HPDE6-E6E7 (cell line): Measurements from ENCODE around the gene TMEM235.
A peak's percentile ranks its signal among the peaks of the same experiment; 100 is the strongest.
"Not testable (repeated sequence)": the region's sequence is repeated elsewhere in the genome, so short reads cannot be mapped to it uniquely, and the experiment has no call there.

Experiments used
- DNase-seq: peaks from one replicate; pipeline ENCODE4 v3.0.0; 2011; ENCODE audit warnings: missing footprints; ENCODE audit errors: extremely low spot score

TMEM235 gene

GRCh38 chr17:78238823-78239488 lies 7.5 kb downstream of the TMEM235 start:
- no peak for DNase-seq

GRCh38 chr17:78239489-78239931 lies 8.1 kb downstream of the TMEM235 start:
- DNase-seq = no peak

- no peak for DNase-seq
Observed at GRCh38 chr17:78240012-78240655, 8.7 kb downstream of the TMEM235 start.

GRCh38 chr17:78240839-78241238 lies 9.4 kb downstream of the TMEM235 start:
- no peak for DNase-seq

- DNase-seq = no peak
Observed at GRCh38 chr17:78241277-78242023, 10.0 kb downstream of the TMEM235 start.

GRCh38 chr17:78242024-78242742 lies 10.8 kb downstream of the TMEM235 start:
- no peak for DNase-seq

DNA sequence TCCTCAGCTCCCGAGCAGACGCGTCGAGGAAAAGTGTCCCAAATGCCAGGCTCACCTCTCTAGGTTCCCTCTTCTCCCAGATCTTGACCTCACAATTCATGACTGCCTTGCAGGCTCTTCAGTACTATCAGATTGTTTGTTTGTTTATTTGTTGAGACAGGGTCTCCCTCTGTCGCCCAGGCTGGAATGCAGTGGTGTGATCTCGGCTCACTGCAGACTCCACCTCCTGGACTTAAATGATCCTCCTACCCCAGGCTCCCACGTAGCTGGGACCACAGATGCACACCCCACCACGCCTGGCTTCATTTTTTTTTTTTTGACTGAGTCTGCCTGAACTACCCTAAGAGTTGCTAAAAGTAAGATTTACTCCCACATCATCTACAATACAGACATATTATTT lies 15.9 kb downstream of the TMEM235 start:
- DNase-seq = no peak

DNA sequence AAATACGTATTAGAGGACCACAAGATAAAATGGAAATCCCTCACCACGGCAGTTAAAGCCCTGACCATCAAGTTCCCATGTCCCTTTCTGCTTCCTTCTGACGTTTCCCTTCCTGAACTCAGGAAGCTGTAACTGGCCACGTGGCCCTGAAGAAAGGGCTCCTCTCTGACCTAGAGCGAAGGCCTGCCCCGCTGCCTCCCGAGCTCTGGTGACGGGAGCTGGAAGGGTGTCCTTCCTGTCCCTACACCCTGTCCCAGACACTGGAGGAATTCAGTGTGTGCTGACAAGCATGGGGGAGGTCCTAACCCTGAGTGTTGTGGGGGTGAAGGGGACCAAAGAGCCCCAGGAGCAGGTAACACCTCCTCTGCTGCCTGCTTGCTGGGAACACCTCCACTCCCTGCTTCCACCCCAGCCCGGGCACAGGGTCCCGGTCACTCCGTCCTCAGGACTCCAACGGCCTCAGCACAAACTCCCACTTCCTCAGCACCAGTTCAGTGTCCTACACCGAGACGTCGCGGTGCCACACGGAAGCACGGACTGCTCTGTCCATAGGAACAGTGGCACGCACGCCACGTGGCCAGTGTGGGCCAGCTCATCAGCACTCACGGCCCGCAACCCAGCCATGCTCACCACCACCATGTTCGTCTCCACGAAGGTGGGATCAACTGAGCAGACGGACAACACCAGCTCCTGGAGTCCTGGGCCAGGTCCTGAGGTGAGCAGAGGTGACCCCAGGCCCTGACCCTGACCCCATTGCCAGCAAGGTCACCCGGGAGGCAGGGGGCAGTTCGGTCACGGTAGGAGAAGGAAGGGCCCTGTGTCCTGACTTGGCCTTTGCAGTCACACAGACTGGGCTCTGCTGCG lies 16.9 kb downstream of the TMEM235 start:
- DNase-seq = no peak

DNA sequence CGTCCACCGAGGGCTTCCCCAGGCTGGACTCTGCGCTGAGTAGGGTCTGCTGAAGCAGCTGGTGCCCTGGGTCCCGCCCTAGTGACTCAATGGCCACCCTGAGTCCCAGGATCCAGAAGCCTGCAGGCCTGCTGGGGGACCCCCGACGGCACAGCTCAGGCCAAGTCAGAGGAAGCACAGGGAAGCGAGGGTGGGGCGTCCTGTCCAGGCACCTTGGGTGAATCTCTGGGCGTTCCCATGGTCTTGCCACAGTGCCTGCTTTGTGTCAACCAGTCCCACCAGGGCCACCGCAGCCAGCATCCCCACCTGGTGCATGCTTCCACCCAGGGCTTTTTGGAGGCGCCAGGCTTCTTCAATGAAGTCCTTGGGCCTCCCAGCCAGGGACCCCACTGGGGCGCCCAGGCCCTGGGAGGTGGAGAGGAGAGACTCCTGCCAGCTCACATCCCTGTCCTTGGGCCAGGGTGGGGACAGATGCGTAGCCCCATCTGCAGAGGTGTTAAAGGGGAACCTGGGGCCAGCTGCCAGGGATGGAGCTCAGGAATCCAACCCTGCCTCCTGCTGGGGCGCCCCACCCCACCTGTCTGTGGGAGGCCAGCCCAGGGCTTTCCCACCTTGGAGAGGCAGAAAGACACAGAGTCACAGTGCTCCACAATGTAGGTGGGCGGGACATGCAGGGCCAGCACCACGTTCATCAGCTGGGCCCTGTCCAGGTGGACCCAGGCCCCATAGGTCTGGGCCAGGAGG lies 17.8 kb downstream of the TMEM235 start:
- DNase-seq = no peak

DNA sequence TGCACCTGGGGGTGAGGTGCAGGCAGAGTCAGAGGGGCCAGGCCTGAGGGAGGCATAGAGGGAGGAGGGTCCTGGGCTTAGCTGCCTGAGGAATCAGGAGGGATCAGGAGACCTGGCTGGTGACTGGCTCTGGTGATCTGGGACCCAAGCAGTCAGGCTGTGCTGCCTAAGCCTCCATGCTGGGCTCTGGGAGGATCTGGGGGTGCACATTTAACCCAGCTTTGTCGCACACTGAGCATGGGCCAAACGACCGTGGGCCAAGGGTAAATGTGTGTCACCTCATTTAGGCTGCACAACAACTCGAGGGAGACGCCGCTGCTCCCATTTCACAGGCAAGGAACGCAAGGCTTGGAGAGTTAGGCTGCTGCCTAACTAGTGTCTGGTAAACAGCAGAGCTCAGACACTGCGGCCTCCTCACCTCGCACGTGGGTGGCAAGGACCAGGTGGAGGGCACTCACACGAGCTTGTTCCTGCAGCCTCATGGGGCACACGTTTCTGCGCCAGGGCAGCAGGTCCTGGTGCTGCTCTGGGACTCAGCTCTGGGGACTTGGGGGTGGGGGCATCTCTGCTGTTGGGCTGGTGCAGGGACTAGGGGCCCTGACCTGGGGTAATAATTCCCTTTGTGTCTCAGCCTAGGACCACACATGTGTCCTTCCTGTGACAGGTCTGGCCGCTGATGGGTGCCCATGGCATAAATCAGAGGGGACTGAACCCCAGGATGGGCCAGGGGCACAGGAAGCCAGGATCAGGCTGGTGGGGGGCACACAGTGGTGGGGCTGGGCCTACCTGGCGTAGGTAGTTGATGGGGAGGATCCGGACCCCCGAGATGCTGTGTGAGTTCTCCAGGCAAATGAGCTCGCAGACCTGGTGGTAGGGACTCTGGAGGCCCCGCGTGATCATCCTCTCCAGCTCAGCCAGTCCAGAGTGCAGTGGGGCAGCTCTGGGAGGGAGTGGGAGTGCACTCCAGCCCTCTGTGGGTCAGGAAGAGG lies 18.7 kb downstream of the TMEM235 start:
- DNase-seq = no peak

GRCh38 chr17:78250891-78251772 lies 19.7 kb downstream of the TMEM235 start:
- DNase-seq = peak; percentile 94

- DNase-seq = no peak
Observed at GRCh38 chr17:78251773-78252103, 20.3 kb downstream of the TMEM235 start.

DNA sequence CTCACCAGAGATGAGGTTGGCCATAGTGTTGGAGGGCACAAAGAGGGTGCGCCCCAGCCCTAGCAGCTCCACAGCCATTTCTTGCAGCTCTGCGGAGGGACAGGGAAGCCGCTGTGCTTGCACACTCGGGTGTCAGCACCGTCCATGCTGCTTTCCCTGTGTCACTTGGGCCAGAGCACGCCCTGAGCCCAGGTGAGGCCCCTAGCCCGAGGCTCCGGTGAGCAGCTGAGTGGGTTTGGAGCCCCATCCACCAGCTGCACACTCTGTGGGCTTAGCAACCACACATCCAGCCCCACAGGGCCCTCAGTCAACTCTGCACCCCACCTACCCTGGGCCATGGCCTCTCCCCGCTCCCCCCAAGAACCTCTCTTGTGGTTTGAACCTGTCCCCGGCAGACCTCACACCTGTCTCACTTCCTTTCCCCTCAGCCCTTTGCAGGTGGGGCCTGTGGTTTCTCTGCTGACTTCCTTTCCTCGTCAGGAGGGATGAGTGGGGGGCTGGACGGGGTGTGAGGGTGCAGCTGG lies 20.7 kb downstream of the TMEM235 start:
- no peak for DNase-seq

GRCh38 chr17:78252701-78253635 lies 21.5 kb downstream of the TMEM235 start:
- no peak for DNase-seq

- DNase-seq = not testable (repeated sequence)
Observed at GRCh38 chr17:78253636-78253945, 22.2 kb downstream of the TMEM235 start.

DNA sequence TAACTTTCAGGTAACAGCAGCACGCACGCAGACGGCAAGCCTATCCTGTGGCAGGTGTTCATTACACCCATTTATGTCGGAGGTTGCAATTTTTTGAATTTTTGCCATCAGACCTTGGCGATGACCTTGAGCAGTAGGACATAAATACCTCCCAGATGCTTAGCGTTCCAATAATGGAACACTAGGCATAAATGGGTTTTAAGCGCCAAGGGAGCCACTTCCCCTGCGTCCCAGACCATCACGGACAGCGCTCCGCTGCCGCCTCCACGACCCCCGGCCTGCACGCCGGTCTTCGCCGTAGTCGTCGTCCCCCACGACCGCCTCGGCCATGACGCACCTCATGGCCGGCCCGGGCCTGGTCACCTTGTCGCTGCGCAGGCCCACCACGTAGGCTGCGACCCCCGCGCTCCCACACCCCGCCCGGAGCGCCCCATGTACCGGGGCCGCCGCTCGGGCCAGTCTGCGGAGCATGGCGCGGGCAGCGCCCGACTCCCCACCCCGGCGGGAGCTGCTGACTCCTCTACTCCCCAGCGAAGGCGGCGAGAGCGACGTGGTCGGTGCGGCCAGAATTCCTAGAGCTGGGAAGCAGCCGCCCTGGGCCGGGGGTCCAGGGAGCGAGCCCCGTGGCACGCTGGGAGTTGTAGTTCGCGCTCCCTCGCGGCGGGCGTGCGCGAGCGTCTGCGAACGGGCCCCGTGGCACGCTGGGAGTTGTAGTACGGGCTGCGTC lies 22.7 kb downstream of the TMEM235 start:
- DNase-seq = peak; percentile 70
